PC-9 (cell line): ENCODE results near the gene RNF141. TPM values are rescaled to one million over a fixed set of nuclear protein-coding genes. Genes with fewer than 3 reads are reported as not detected.

Source experiments
- BruUV-seq: library from RNA; stranded (reverse); fragments of 400-500 nt; replicated peaks from 2 replicates; lab custom pipeline; 2021; lab: Mats Ljungman, UMichigan
- CTCF ChIA-PET: fragments of 300-600 bp; sonication (Branson Sonifier 250); formaldehyde crosslinking; loops from one replicate; lab custom pipeline; 2022; ENCODE audit warnings: antibody characterized with exemption; lab: Charles Lee
- POLR2A ChIA-PET: fragments of 300-600 bp; sonication (Branson Sonifier 250); formaldehyde crosslinking; loops from one replicate; lab custom pipeline; 2022; ENCODE audit warnings: antibody characterized with exemption; ENCODE audit not compliant: unreplicated experiment; lab: Charles Lee
- DNase-seq, 2 experiments: peaks; one replicate each; pipeline versions ENCODE4 v3.0.0 to v3.0.0-alpha.2; 2015 to 2022; ENCODE audit warnings: mixed read lengths in 1 of 2
- H2AFZ ChIP-seq: fragments of 200-600 bp; sonication (generic); 2 replicates; pipeline ENCODE4 v1.8.1; 2017; ENCODE audit warnings: antibody characterized with exemption
- H3F3A ChIP-seq: fragments of 200-600 bp; sonication (generic); 2 replicates; pipeline ENCODE4 v1.8.1; 2017; ENCODE audit warnings: antibody characterized with exemption, mild to moderate bottlenecking, low read depth; ENCODE audit not compliant: insufficient read depth
- H3K27ac ChIP-seq: fragments of 200-600 bp; sonication (generic); 2 replicates; pipeline ENCODE4 v1.6.1; 2016; ENCODE audit warnings: mixed run types
- H3K27me3 ChIP-seq: fragments of 200-600 bp; sonication (generic); 2 replicates; pipeline ENCODE4 v1.6.1; 2016; ENCODE audit warnings: low read depth, mixed run types; ENCODE audit not compliant: insufficient read depth
- H3K36me3 ChIP-seq: fragments of 200-600 bp; sonication (generic); 2 replicates; pipeline ENCODE4 v1.6.1; 2016; ENCODE audit warnings: low read depth, mixed run types
- H3K4me1 ChIP-seq: fragments of 200-600 bp; sonication (generic); replicated peaks from 2 replicates; pipeline ENCODE4 v1.6.1; 2016; ENCODE audit warnings: mixed run types; ENCODE audit not compliant: insufficient read depth
- H3K4me2 ChIP-seq: fragments of 200-600 bp; sonication (generic); 2 replicates; pipeline ENCODE4 v1.6.1; 2017; ENCODE audit warnings: mixed run types
- H3K4me3 ChIP-seq: fragments of 200-600 bp; sonication (generic); 2 replicates; pipeline ENCODE4 v1.6.1; 2016; ENCODE audit warnings: mixed run types
- H3K79me2 ChIP-seq: fragments of 200-600 bp; sonication (generic); 2 replicates; pipeline ENCODE4 v1.6.1; 2017; ENCODE audit warnings: low read depth, mixed run types
- H3K9me2 ChIP-seq: fragments of 200-600 bp; sonication (generic); 2 replicates; pipeline ENCODE4 v1.8.1; 2017; ENCODE audit warnings: mild to moderate bottlenecking; ENCODE audit not compliant: insufficient read depth
- H3K9me3 ChIP-seq: fragments of 200-600 bp; sonication (generic); 2 replicates; pipeline ENCODE4 v1.8.1; 2016; ENCODE audit warnings: low read depth; ENCODE audit not compliant: insufficient read depth
- H4K20me1 ChIP-seq: fragments of 200-600 bp; sonication (generic); 2 replicates; pipeline ENCODE4 v1.8.1; 2017; ENCODE audit not compliant: insufficient read depth
- EZH2 ChIP-seq: fragments of 200-600 bp; sonication (generic); IDR thresholded peaks from 2 replicates; pipeline ENCODE4 v1.8.0; 2017; ENCODE audit warnings: antibody characterized with exemption, low read depth
- intact Hi-C: fragments of 100-400 bp; cut with micrococcal nuclease; formaldehyde crosslinking; loops from one replicate; pipeline ENCODE4 v1.10.0; 2022; ENCODE audit not compliant: unreplicated experiment
- total RNA-seq: library from RNA; stranded (reverse); gene quantifications from 2 replicates; pipeline ENCODE4 v1.2.3, GENCODE V29; 2021
- TF ChIP-seq, protein P1 (sequence below): fragments of 200-600 bp; sonication (generic); conservative IDR thresholded peaks from 2 replicates; pipeline ENCODE4 v1.6.1; 2017; ENCODE audit warnings: mixed run types, antibody characterized with exemption, mild to moderate bottlenecking, moderate library complexity

The RNF141 gene
- total RNA-seq, 1 experiment from 2014 or later, result 36.8 TPM

- no peaks in the 10 kb centered on the region for H3K27me3 ChIP-seq
- ChIA-PET POLR2A (interaction anchor here (0.6 kb wide), 1 partner anchor 102 kb away, joined by 6 read pairs; no protein-coding TSS in a partner anchor), CTCF (no interaction called here)
- TF ChIP-seq EZH2, result no peak
- TF ChIP-seq, protein P1, sequence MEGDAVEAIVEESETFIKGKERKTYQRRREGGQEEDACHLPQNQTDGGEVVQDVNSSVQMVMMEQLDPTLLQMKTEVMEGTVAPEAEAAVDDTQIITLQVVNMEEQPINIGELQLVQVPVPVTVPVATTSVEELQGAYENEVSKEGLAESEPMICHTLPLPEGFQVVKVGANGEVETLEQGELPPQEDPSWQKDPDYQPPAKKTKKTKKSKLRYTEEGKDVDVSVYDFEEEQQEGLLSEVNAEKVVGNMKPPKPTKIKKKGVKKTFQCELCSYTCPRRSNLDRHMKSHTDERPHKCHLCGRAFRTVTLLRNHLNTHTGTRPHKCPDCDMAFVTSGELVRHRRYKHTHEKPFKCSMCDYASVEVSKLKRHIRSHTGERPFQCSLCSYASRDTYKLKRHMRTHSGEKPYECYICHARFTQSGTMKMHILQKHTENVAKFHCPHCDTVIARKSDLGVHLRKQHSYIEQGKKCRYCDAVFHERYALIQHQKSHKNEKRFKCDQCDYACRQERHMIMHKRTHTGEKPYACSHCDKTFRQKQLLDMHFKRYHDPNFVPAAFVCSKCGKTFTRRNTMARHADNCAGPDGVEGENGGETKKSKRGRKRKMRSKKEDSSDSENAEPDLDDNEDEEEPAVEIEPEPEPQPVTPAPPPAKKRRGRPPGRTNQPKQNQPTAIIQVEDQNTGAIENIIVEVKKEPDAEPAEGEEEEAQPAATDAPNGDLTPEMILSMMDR, result no peak
- peaks cover 18% of the 10 kb centered on the region for H3K4me1 ChIP-seq
- H2AFZ ChIP-seq, result no peak overlapping the region
- H3K9me3 ChIP-seq, result no peaks in the 10 kb centered on the region
- H3K79me2 ChIP-seq, result 0 out of 2 replicates have a peak, but pooled peaks cover 7% of the 10 kb centered on the region
- no TSS peak for BruUV-seq
- H3F3A ChIP-seq, result peaks cover 15% of the 10 kb centered on the region; the same call in 1 of the 2 replicates
- no peak overlapping the region for H3K4me3 ChIP-seq
- intact Hi-C loops, result no loop called here
- H3K4me2 ChIP-seq, result no peak overlapping the region
- no peaks in the 10 kb centered on the region for H3K9me2 ChIP-seq
- no peaks in the 10 kb centered on the region for H3K36me3 ChIP-seq
- H3K27ac ChIP-seq, result no peak overlapping the region
- DNase-seq, result no peak
- no peaks in the 10 kb centered on the region for H4K20me1 ChIP-seq
These were observed 45.6 kb downstream of the RNF141 start for GRCh38 chr11:10495464-10495786.

GRCh38 chr11:10494636-10495463 is 46.1 kb downstream of the RNF141 start:
- no peaks in the 10 kb centered on the region for H3K9me2 ChIP-seq
- intact Hi-C loops, result no loop called here
- CTCF ChIA-PET, result no interaction called here
- TF ChIP-seq EZH2, result no peak
- TF ChIP-seq, protein P1, result no peak
- no peaks in the 10 kb centered on the region for H3K36me3 ChIP-seq
- peaks cover 21% of the 10 kb centered on the region; the same call in 1 of the 2 replicates for H3F3A ChIP-seq
- H3K4me3 ChIP-seq, result no peak overlapping the region
- no peak overlapping the region for H3K4me2 ChIP-seq
- BruUV-seq, result no TSS peak
- POLR2A ChIA-PET, result interaction anchor here (0.6 kb wide), 1 partner anchor 102 kb away, joined by 6 read pairs; no protein-coding TSS in a partner anchor
- no peaks in the 10 kb centered on the region for H3K9me3 ChIP-seq
- no peak overlapping the region for H2AFZ ChIP-seq
- H4K20me1 ChIP-seq, result no peaks in the 10 kb centered on the region
- DNase-seq, result no peak
- H3K79me2 ChIP-seq, result 0 out of 2 replicates have a peak, but pooled peaks cover 7% of the 10 kb centered on the region
- peaks cover 24% of the 10 kb centered on the region for H3K4me1 ChIP-seq
- no peak overlapping the region for H3K27ac ChIP-seq
- no peaks in the 10 kb centered on the region for H3K27me3 ChIP-seq

GRCh38 chr11:10493041-10493663 is 47.8 kb downstream of the RNF141 start:
- no peak for TF ChIP-seq EZH2
- TF ChIP-seq, protein P1, result no peak
- Histone ChIP-seq H3K9me3 (no peaks in the 10 kb centered on the region), H3K36me3 (no peaks in the 10 kb centered on the region), H2AFZ (no peak overlapping the region), H3K79me2 (0 out of 2 replicates have a peak, but pooled peaks cover 7% of the 10 kb centered on the region), H3K27me3 (no peaks in the 10 kb centered on the region), H3K27ac (no peak overlapping the region), H3K4me2 (no peak overlapping the region), H3F3A (peaks cover 34% of the 10 kb centered on the region; the same call in 1 of the 2 replicates), H3K4me3 (no peak overlapping the region), H4K20me1 (no peaks in the 10 kb centered on the region), H3K9me2 (no peaks in the 10 kb centered on the region), H3K4me1 (peaks cover 41% of the 10 kb centered on the region)
- ChIA-PET CTCF (no interaction called here), POLR2A (no interaction called here)
- intact Hi-C loops, result no loop called here
- BruUV-seq, result no TSS peak
- DNase-seq, result no peak
